HG02610 (cell line): Measurements from ENCODE around the gene GMDS.
A peak's percentile ranks its signal among the peaks of the same experiment; 100 is the strongest.

ENCODE experiments used
- ATAC-seq: cut with Tn5 transposase; IDR thresholded peaks from one replicate; pipeline ENCODE4 v1.9.1; 2021; ENCODE audit warnings: mild to moderate bottlenecking, moderate library complexity; ENCODE audit not compliant: unreplicated experiment

Gene GMDS

DNA sequence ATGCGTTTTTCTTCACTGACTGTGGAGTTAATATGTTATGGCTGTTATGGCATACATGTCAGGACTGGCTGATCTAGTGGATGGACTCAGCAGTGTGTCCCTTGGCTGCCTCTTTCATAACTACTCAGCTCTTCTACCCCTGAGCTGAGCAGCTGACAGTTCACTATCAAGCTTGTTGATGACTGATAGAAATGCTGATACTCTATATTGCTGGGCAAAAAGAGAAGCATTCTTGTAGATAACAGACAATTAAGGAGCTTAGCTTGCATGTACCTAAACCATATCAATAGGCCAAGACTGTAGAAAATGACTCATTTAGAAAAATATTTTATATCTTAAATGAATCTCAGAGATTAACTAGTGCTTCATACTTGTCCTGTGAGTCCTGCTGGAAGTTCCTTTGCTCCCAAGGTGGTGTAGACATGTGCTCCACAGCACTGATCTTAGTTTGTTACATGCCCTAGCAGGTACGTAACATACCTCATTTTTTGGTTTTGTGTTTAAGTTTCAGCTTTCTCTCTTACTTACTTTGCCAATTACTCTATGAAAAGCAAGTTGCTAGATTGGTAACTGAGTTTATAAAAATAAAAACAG is 236.9 kb downstream of the GMDS start:
- no peak for ATAC-seq

GRCh38 chr6:2007165-2007564 is 238.2 kb downstream of the GMDS start:
- no peak for ATAC-seq

- ATAC-seq = no peak
These were observed 240.5 kb downstream of the GMDS start for GRCh38 chr6:2004888-2005287.

- no peak for ATAC-seq
These were observed 244.4 kb downstream of the GMDS start for GRCh38 chr6:2000962-2001361.

- ATAC-seq = no peak
These were observed 247.7 kb downstream of the GMDS start for GRCh38 chr6:1997702-1998101.

- ATAC-seq = no peak
These were observed 249.8 kb downstream of the GMDS start for GRCh38 chr6:1995636-1996035.

DNA sequence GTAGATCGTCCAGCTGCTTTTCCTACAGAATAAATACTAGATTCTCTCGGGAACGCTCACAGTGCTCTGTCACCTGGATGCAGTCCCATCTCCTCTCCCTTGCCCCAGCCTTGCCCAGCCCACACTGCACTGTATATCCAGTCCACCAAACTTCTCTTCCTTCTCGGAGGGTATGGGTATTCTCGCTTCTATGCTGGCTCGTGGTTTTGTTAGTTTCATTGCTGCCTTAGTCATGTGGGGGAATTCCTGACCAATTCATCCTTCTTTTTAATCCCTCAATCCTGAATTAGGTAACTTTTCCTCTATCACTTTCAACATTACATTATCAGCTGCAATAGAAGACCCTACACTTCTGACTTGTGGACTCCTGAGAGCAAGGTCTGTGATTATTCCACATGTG is 252.4 kb downstream of the GMDS start:
- ATAC-seq = no peak

DNA sequence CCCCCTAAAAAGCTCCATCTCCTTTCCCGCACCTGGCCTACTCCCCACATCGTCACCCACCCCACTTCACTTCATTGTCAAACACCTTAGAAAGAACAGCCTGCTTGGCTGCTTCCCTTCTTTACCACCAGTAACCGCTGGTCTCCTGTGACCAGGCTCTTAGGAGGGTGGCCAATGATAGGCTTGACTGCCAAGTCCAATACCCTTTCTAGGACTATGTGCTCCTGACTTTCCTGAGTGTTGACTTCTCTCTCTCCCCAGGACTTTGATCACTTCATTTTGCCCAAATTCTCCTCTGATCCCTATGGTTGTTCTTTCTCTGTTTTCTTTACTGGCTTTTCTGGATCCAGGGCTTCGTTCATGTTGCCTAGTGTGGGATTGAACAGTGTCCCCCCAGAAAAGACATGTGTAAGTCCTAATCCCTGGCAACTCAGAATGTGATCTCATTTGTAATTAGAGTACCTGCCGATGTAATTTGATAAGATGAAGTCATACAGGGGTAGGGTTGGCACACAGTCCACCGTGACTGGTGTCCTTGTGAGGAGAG is 254.0 kb downstream of the GMDS start:
- no peak for ATAC-seq

GRCh38 chr6:1988843-1989242 is 256.6 kb downstream of the GMDS start:
- no peak for ATAC-seq

GRCh38 chr6:1987640-1988039 is 257.8 kb downstream of the GMDS start:
- ATAC-seq = no peak

GRCh38 chr6:1986454-1987243 is 258.8 kb downstream of the GMDS start:
- no peak for ATAC-seq

DNA sequence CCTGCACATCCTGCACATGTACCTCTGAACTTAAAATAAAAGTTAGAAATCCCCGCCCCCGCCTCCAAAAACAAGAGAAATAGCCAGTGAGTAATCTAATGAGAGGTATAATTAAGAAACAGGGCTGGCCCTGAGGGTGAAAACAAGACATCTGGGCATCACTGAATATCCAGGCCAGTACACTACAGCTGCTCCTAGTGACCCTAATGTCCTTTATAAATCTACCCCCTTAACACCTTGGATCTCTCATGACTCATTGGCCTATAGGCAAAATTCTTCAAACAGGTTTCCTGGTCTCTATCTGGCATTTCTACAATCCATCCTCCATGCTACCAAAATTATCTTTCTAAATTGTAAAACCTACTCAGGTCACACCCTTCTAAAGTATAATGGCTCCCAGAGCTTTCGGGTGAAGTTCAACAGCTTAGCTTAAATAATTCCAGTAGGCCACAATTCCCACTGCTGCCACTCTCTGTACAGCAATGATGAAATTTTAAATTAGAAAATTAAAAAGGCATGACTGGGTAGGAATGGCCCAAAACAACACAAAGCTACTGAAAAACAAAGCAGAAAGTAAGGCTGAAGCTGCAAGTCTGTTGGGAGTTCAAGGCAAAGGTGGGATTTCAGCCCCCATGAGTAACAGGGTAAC is 260.9 kb downstream of the GMDS start:
- ATAC-seq = no peak

DNA sequence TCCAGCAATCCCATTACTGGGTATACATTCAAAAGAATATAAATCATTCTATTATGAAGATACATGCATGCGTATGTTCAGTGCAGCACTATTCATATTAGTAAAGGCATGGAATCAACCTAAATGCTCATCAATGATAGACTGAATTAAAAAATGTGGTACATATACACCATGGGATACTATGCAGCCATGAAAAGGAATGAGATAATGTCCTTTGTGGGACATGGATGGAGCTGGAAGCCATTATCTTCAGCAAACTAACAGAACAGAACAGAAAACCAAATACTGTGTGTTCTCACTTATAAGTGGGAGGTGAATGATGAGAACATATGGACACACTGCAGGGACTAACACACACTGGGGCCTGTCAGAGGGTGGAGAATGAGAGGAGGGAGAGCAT is 261.6 kb downstream of the GMDS start:
- ATAC-seq = no peak

DNA sequence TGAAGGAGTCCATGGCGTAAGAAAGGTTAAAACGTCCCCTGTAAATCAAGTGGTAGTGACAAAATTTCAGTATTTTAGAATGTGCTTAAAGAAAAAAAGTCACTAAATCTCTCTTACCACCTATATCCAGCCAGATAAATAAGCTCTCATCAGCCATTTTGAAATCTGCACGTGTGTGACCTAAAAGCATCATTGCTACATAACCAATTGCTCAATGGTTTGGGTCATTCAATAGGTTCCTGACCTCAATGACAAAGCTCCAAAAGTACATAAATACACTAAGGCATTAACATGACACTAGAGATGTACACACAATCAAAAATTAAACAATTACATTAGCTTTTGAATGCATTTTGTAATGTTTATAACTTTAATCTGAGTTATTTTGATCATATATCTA is 272.4 kb downstream of the GMDS start:
- ATAC-seq = no peak

- ATAC-seq = no peak
These were observed 273.8 kb downstream of the GMDS start for GRCh38 chr6:1971612-1972011.

DNA sequence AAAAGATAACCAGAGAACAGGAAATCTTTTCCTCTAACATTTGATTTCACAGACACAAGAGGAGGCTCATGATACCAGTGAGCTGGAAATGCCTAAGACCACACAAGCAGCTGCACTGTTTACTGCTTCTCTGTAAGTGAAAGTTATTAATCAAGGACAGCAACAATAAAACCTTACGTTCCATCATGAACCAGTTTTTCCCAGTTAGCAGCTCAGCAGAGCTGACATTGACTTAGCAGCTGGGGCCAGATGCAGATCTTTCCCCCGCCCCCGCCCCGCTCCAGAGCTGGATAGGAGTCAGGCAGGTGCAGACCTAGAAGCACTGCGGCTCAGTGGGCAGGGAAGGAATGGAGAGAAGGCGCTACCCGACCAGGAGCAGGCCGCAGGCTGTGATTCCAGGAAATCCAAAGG is 275.2 kb downstream of the GMDS start:
- ATAC-seq = no peak

- no peak for ATAC-seq
These were observed 278.7 kb downstream of the GMDS start for GRCh38 chr6:1966713-1967112.

- peak; percentile 65 for ATAC-seq
These were observed 279.7 kb downstream of the GMDS start for GRCh38 chr6:1965596-1966224.

DNA sequence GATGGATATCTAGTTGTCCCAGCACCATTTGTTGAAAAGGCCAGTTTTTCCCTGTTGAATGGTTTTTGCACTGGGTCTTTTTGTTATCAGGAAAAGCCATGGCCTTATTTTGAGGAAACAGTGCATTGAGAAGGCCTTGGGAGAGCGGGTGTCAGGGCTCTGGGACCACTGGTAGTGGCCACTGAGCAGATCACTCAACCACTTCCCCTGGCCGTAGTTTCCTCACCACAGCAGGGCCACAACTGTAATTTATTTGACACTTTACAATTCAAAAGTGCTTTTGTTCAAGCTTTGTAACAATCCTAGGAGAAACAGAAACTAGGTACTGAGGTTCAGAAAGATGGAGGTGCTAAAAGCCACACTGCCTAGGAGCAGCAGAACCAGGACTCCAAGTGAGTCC is 281.8 kb downstream of the GMDS start:
- ATAC-seq = no peak

- ATAC-seq = no peak
These were observed 283.2 kb downstream of the GMDS start for GRCh38 chr6:1962201-1962600.

DNA sequence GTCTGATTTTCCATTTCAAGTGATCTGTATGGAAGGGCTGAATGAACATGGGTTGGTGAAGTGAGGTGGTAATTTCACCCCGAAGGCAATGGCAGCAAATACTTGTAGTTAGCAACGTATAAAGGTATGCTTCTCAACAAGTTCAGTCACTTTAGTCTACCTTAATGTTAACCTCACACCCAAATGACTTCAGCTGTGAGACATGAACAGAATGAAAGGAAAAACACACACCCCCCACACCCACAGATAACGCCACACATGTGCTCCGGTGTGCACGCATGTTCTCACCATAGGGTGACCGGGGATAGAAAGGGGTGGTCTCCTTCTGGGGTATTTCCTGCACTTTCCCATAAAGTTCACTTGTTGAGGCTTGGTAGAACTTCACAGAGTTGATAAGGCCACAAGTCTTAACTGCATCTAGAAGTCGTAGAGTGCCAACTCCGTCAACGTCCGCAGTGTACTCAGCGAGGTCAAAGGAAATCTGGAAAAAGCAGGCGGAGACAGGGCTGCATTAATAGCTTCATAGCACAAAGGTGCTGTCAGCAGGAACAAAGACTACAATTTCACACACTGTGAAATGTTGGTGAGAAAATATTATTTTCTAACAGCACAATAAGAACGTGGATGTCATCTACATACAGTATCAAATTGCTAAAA is 284.8 kb downstream of the GMDS start:
- ATAC-seq = no peak
